ENCODE data around the gene TBC1D12. TPM values are rescaled to one million over a fixed set of nuclear protein-coding genes. Genes with fewer than 3 reads are reported as not detected.
"Not testable (repeated sequence)": the region's sequence is repeated elsewhere in the genome, so short reads cannot be mapped to it uniquely, and the experiment has no call there.

TBC1D12 gene
- polyA plus RNA-seq, 3 donors: 16.9 to 22.4 (median 19.9) TPM

GRCh38 chr10:94496646-94497045, 94.3 kb downstream of the TBC1D12 start:
- no peak for DNase-seq (ENCODE audit: extremely low read depth in 1 of 11, low read depth in 9 of 11, low spot score in 4 of 11)

GRCh38 chr10:94500063-94500462, 97.7 kb downstream of the TBC1D12 start:
- peak in 2 of 11 donors; percentile 1 to 2 for DNase-seq (ENCODE audit: extremely low read depth in 1 of 11, low read depth in 9 of 11, low spot score in 4 of 11)

- DNase-seq (ENCODE audit: extremely low read depth in 1 of 11, low read depth in 9 of 11, low spot score in 4 of 11): no peak
These were observed 119.2 kb downstream of the TBC1D12 start for GRCh38 chr10:94521276-94522250.

GRCh38 chr10:94524146-94524545, 121.8 kb downstream of the TBC1D12 start:
- no peak for DNase-seq (ENCODE audit: extremely low read depth in 1 of 11, low read depth in 9 of 11, low spot score in 4 of 11)

GRCh38 chr10:94524711-94525110, 122.4 kb downstream of the TBC1D12 start:
- DNase-seq (ENCODE audit: extremely low read depth in 1 of 11, low read depth in 9 of 11, low spot score in 4 of 11): no peak

- DNase-seq (ENCODE audit: extremely low read depth in 1 of 11, low read depth in 9 of 11, low spot score in 4 of 11): not testable (repeated sequence)
These were observed 129.2 kb downstream of the TBC1D12 start for GRCh38 chr10:94531550-94531949.

GRCh38 chr10:94533027-94533426, 130.7 kb downstream of the TBC1D12 start:
- no peak for DNase-seq (ENCODE audit: extremely low read depth in 1 of 11, low read depth in 9 of 11, low spot score in 4 of 11)

- not testable (repeated sequence) for DNase-seq (ENCODE audit: extremely low read depth in 1 of 11, low read depth in 9 of 11, low spot score in 4 of 11)
These were observed 139.9 kb downstream of the TBC1D12 start for GRCh38 chr10:94542282-94542681.

GRCh38 chr10:94545391-94546048, 143.2 kb downstream of the TBC1D12 start, which contains the start of gene HELLS:
TSS of gene HELLS (plus strand) at chr10:94545788. CDS start at chr10:94545922, 134 bp downstream.
- DNase-seq (ENCODE audit: extremely low read depth in 1 of 11, low read depth in 9 of 11, low spot score in 4 of 11): peak; percentile 75 to 91 (median 85)

- DNase-seq (ENCODE audit: extremely low read depth in 1 of 11, low read depth in 9 of 11, low spot score in 4 of 11): peak in 3 of 11 donors; percentile 2 to 36 (median 22)
These were observed 143.9 kb downstream of the TBC1D12 start for GRCh38 chr10:94546049-94546900.

GRCh38 chr10:94546901-94547185, 144.5 kb downstream of the TBC1D12 start:
- no peak for DNase-seq (ENCODE audit: extremely low read depth in 1 of 11, low read depth in 9 of 11, low spot score in 4 of 11)

- DNase-seq (ENCODE audit: extremely low read depth in 1 of 11, low read depth in 9 of 11, low spot score in 4 of 11): no peak
These were observed 146.9 kb downstream of the TBC1D12 start for GRCh38 chr10:94549221-94549620.

GRCh38 chr10:94567714-94568307, 165.5 kb downstream of the TBC1D12 start:
- DNase-seq (ENCODE audit: extremely low read depth in 1 of 11, low read depth in 9 of 11, low spot score in 4 of 11): not testable (repeated sequence)

- no peak for DNase-seq (ENCODE audit: extremely low read depth in 1 of 11, low read depth in 9 of 11, low spot score in 4 of 11)
These were observed 168.7 kb downstream of the TBC1D12 start for GRCh38 chr10:94571081-94571480.

- peak in 1 of 11 donors; percentile 2 for DNase-seq (ENCODE audit: extremely low read depth in 1 of 11, low read depth in 9 of 11, low spot score in 4 of 11)
These were observed 169.2 kb downstream of the TBC1D12 start for GRCh38 chr10:94571528-94571927.

GRCh38 chr10:94578790-94579189, 176.4 kb downstream of the TBC1D12 start:
- DNase-seq (ENCODE audit: extremely low read depth in 1 of 11, low read depth in 9 of 11, low spot score in 4 of 11): no peak

- no peak for DNase-seq (ENCODE audit: extremely low read depth in 1 of 11, low read depth in 9 of 11, low spot score in 4 of 11)
These were observed 180.8 kb downstream of the TBC1D12 start for GRCh38 chr10:94583124-94583523.
